ENCODE results near the gene C1orf226. TPM values are rescaled to one million over a fixed set of nuclear protein-coding genes. Genes with fewer than 3 reads are reported as not detected.

The C1orf226 gene
- total RNA-seq, 2 donors from 2014 or later = 5.1 to 6.2 TPM

DNA sequence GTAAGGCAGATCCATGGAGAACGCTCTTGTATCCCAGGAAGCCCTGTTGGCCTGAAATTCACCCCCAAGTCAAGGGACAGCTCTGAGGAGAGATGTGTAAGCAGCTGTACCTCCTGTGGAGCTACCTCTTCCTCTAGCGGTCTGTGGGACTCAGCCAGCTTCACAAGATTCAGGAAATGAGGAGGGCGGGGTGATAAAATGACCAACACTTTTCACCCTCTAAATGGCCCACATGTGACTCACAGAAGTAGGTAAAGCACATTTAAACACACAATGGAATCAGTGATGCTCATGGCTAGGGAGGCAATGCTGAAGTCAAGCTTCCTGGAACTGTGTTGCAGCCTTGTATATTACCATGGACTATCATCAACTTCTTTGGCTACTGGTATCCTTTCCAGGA, 30.5 kb downstream of the C1orf226 start, which contains the start of gene SH2D1B:
SH2D1B (minus strand) TSS at position 135 of the 400 bp plus-strand sequence; CDS start at position 15, 120 bp downstream.
- peaks cover 7% of the 10 kb centered on the region for H3K36me3 Mint-ChIP-seq (ENCODE audit: low read depth)
- no peaks in the 10 kb centered on the region for H3K36me3 ChIP-seq (ENCODE audit: control insufficient read depth, insufficient read depth, low read length)
- no peak within 1 kb of the TSS for H3K27ac Mint-ChIP-seq
- TF ChIP-seq, protein P1, sequence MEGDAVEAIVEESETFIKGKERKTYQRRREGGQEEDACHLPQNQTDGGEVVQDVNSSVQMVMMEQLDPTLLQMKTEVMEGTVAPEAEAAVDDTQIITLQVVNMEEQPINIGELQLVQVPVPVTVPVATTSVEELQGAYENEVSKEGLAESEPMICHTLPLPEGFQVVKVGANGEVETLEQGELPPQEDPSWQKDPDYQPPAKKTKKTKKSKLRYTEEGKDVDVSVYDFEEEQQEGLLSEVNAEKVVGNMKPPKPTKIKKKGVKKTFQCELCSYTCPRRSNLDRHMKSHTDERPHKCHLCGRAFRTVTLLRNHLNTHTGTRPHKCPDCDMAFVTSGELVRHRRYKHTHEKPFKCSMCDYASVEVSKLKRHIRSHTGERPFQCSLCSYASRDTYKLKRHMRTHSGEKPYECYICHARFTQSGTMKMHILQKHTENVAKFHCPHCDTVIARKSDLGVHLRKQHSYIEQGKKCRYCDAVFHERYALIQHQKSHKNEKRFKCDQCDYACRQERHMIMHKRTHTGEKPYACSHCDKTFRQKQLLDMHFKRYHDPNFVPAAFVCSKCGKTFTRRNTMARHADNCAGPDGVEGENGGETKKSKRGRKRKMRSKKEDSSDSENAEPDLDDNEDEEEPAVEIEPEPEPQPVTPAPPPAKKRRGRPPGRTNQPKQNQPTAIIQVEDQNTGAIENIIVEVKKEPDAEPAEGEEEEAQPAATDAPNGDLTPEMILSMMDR (conservative IDR thresholded peaks at IDR 0.05) = no peak
- H3K27me3 Mint-ChIP-seq (ENCODE audit: insufficient read depth) = no peaks in the 10 kb centered on the region
- H3K9me3 ChIP-seq (ENCODE audit: control insufficient read depth, low read length) = peaks cover 12% of the 10 kb centered on the region
- no peak within 1 kb of the TSS for H3K9ac ChIP-seq (ENCODE audit: extremely low read depth, low read length, poor library complexity, severe bottlenecking)
- no peak within 1 kb of the TSS for H3K27ac ChIP-seq (ENCODE audit: low read depth, low read length)
- no peak within 1 kb of the TSS for H3K4me3 Mint-ChIP-seq
- 88 to 100% methylated on average over 1 to 3 of the region's 3 CpGs for WGBS, 2 experiments (ENCODE audit: insufficient coverage in 1 of 2, insufficient read length in 1 of 2)
- H3K27me3 ChIP-seq (ENCODE audit: control insufficient read depth, insufficient read depth, low read length, poor library complexity, severe bottlenecking) = no peaks in the 10 kb centered on the region
- no peak for DNase-seq
- peaks cover 17% of the 10 kb centered on the region for H3K9me3 Mint-ChIP-seq
- no peak within 1 kb of the TSS for H3K4me3 ChIP-seq (ENCODE audit: low read length)
- H3K4me1 Mint-ChIP-seq = peaks cover 17% of the 10 kb centered on the region
- peaks cover 11% of the 10 kb centered on the region for H3K4me1 ChIP-seq (ENCODE audit: control insufficient read depth, insufficient read depth, low read length)

DNA sequence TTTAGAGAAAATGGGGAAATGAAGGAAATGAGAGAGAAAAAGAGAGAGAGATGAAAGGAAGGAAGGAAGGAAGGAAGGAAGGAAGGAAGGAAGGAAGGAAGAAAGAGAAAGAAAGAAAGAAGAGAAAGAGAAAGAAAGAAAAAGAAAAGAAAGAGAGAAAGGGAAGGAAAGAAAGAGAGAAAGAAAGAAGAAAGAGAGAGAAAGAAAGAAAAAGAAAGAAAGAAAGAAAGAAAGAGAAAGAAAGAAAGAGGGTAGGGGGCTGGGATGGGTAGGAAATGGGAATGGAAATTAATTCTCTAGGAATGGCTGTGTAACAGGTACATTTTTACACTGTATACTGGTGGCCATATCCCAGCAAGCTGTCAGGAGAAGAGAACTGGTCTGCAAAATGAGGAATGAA, 34.7 kb downstream of the C1orf226 start:
- peaks cover 29% of the 10 kb centered on the region for H3K4me1 Mint-ChIP-seq
- H3K9ac ChIP-seq (ENCODE audit: extremely low read depth, low read length, poor library complexity, severe bottlenecking) = no peak overlapping the region
- H3K27me3 Mint-ChIP-seq (ENCODE audit: insufficient read depth) = no peaks in the 10 kb centered on the region
- H3K36me3 Mint-ChIP-seq (ENCODE audit: low read depth) = peaks cover 9% of the 10 kb centered on the region
- no peak overlapping the region for H3K27ac ChIP-seq (ENCODE audit: low read depth, low read length)
- peaks cover 12% of the 10 kb centered on the region for H3K9me3 ChIP-seq (ENCODE audit: control insufficient read depth, low read length)
- peaks cover 17% of the 10 kb centered on the region for H3K9me3 Mint-ChIP-seq
- peaks cover 15% of the 10 kb centered on the region for H3K4me1 ChIP-seq (ENCODE audit: control insufficient read depth, insufficient read depth, low read length)
- DNase-seq = no peak
- H3K36me3 ChIP-seq (ENCODE audit: control insufficient read depth, insufficient read depth, low read length) = no peaks in the 10 kb centered on the region
- no peak overlapping the region for H3K4me3 ChIP-seq (ENCODE audit: low read length)
- H3K27ac Mint-ChIP-seq = no peak overlapping the region
- TF ChIP-seq, protein P1 (conservative IDR thresholded peaks at IDR 0.05) = no peak
- H3K27me3 ChIP-seq (ENCODE audit: control insufficient read depth, insufficient read depth, low read length, poor library complexity, severe bottlenecking) = no peaks in the 10 kb centered on the region
- no peak overlapping the region for H3K4me3 Mint-ChIP-seq

DNA sequence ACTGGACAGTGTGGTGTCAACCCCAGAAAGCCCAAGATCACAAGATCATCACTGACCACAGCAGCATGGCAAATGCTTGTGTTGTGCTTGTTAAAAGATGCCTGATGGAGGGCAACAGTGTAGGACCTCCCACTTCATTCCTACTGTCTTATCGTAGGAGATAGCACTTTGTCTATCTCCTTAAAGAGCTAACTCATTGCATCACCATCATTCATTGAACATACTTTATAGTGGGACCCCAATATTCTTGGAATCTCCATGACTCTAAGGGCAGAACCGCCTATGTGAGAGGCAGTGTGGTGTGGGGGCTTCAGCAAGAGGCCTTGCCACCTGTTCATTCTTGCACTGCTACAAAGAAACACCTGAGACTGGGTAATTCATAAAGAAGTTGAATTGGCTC, 35.4 kb downstream of the C1orf226 start:
- Mint-ChIP-seq H3K4me1 (peaks cover 24% of the 10 kb centered on the region), H3K36me3 (ENCODE audit: low read depth) (peaks cover 9% of the 10 kb centered on the region), H3K27ac (no peak overlapping the region), H3K4me3 (no peak overlapping the region), H3K9me3 (peaks cover 17% of the 10 kb centered on the region), H3K27me3 (ENCODE audit: insufficient read depth) (peaks cover 1% of the 10 kb centered on the region)
- Histone ChIP-seq H3K9me3 (ENCODE audit: control insufficient read depth, low read length) (peaks cover 12% of the 10 kb centered on the region), H3K4me3 (ENCODE audit: low read length) (no peak overlapping the region), H3K27ac (ENCODE audit: low read depth, low read length) (no peak overlapping the region), H3K27me3 (ENCODE audit: control insufficient read depth, insufficient read depth, low read length, poor library complexity, severe bottlenecking) (no peaks in the 10 kb centered on the region), H3K4me1 (ENCODE audit: control insufficient read depth, insufficient read depth, low read length) (peaks cover 14% of the 10 kb centered on the region), H3K36me3 (ENCODE audit: control insufficient read depth, insufficient read depth, low read length) (no peaks in the 10 kb centered on the region), H3K9ac (ENCODE audit: extremely low read depth, low read length, poor library complexity, severe bottlenecking) (no peak overlapping the region)
- TF ChIP-seq, protein P1 (conservative IDR thresholded peaks at IDR 0.05) = no peak
- 82 to 89% methylated on average over 2 of the region's 2 CpGs for WGBS, 2 experiments (ENCODE audit: insufficient coverage in 1 of 2, insufficient read length in 1 of 2)
- no peak for DNase-seq
